Measurements from ENCODE around the gene LGI2.

- TF ChIP-seq EZH2 (IDR thresholded peaks at IDR 0.05; ENCODE audit: low read length) = no peak
- no peak for TF ChIP-seq CTCF (optimal IDR thresholded peaks at IDR 0.05 in 1 of 3, IDR thresholded peaks at IDR 0.05 in 1 of 3, conservative IDR thresholded peaks at IDR 0.05 in 1 of 3; ENCODE audit: extremely low read depth in 1 of 3, insufficient read depth in 2 of 3, low read length in 3 of 3)
Measured at GRCh38 chr4:24970191-24970590, 60.6 kb downstream of the LGI2 start.
